NCI-H2081 (cell line): Measurements from ENCODE around the gene CTSV.
A peak's percentile ranks its signal among the peaks of the same experiment; 100 is the strongest.
"Not testable (repeated sequence)": the region's sequence is repeated elsewhere in the genome, so short reads cannot be mapped to it uniquely, and the experiment has no call there.

Experiments
- DNase-seq, 2 experiments: peaks; one replicate each; lab custom pipeline; 2025; lab: John Stamatoyannopoulos, UW

Gene CTSV

GRCh38 chr9:97038611-97039513 is at the start of gene CTSV:
Gene CTSV, minus strand, starts transcription at chr9:97039142. Its CDS starts 1,099 bp downstream, at chr9:97038043.
- DNase-seq = peak; percentile 89 to 92

GRCh38 chr9:97087668-97088215 is 48.8 kb upstream of the CTSV start:
- DNase-seq = not testable (repeated sequence)

DNA sequence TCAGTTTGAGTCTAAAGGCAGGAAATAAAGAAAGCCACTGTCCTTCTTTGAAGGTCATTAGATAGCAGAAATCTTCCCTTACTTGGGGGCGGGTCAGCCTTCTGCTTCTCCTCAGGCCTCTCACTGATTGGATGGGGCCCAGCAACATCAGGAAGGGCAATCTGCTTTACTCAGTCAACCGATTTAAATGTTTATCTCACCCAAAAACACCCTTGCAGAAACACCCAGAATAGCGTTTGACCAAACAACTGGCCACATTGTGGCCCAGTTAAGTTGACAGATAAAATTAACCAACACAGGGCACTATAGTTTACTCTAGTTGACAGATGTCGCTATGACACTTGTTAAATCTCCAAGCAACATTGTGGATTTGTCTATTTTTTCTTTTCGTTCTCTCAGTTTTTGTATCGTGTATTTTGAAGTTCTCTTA is 45.6 kb upstream of the CTSV start:
- DNase-seq = not testable (repeated sequence)

GRCh38 chr9:97078362-97078761 is 39.4 kb upstream of the CTSV start:
- DNase-seq = no peak

GRCh38 chr9:97077452-97078295 is 38.7 kb upstream of the CTSV start:
- DNase-seq = no peak

DNA sequence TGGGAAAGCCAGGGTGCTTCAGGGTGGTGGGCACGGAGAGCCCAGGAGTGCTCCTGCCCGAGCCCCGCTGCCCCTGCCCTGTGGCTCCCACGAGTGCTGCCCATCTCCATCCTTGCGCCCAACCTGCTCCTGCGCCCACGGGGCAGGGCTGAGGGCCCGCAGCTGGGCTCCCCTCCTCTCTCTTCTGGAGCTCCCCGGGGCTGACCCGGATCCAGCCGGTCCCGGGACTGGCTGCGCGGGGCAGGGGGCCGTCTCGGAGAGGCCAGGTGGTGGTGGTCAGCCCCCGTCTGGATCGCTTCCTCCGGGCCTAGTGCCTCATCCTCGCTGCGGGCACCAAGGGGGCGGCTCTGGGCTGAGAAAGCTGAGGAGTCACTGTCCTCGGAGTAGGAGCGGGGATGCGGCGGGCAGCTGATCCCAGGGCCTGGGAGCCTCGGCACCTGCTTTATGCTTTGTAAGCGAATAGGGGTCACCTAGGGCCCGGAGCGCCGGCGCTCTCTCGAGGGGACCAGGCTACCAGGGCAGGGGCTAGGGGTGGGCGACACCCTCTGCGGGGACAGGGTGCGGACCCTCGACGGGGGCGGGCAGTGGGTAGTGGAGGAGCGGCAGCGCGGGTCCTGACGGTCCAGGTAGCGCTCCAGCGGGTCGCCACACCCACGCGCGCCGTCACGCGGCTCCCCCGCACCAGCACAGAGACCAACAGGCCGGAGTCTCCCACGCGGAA is 37.9 kb upstream of the CTSV start:
- not testable (repeated sequence) for DNase-seq

DNA sequence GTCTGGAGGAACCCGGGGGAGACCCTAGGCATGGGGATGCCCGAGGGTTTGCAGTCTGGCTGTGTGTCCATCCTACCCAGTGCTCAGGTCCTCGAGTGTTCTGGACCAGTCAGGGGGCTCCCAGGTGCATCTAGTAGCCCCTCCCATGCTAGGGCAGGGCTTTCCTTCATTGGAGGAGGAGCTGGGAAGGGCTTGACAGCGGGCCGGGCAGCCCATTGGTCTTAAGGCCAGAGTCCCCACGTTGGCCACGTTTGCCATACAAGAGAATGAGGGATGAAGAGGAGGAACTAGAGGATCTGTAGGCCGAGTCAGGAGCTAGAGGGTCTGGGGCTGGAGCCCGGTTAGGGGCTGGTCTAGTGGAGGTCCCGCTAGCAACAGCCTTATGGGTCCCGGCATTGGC is 37.3 kb upstream of the CTSV start:
- DNase-seq = no peak

- no peak for DNase-seq
Observed at GRCh38 chr9:97075289-97075985, 36.5 kb upstream of the CTSV start.

- DNase-seq = no peak
Observed at GRCh38 chr9:97073506-97073905, 34.6 kb upstream of the CTSV start.

DNA sequence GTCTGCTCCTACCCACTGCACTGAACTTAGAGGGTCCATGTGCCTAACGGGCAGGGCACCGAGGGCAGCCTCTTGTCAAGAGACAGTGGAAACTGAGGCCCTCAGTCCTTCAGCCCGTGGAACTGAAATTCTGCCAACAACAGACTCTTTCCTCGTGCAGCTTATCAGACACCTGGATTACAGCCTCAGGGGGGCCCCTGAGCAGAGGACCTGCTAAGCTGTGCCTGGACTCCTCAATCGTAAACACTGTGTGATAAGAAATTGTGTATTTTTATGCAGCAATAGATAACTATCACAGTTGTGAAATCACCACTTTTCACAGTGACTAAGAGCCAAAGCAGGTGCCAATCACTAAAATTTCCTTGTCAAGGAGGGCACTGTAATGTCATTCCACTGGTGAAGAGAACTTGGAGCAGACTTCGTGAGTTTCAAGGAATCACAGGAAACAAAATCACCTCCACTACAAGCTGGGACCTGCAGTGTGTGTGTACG is 33.4 kb upstream of the CTSV start:
- no peak for DNase-seq

GRCh38 chr9:97070325-97070724 is 31.4 kb upstream of the CTSV start:
- DNase-seq = not testable (repeated sequence)

DNA sequence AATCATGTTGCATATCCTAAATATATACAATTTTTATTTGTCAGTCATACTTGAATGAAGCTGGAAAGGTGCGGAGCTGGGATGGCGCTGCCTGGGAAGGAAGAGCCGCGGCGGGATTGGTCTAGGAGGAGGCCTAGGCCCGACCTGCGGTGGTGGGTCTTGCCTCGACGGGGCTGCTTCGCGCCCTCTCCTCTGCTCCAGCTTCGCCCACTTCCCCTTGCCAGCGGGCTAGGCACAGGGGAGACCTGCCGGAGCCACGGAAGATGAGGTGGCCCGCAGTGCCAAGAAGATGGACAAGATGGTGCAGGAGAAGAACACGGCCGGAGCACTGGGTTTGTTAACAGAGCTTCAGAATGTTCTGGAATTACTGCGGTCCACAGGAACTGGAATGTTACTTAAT is 28.5 kb upstream of the CTSV start:
- no peak for DNase-seq

- no peak for DNase-seq
Observed at GRCh38 chr9:97064176-97064575, 25.2 kb upstream of the CTSV start.

DNA sequence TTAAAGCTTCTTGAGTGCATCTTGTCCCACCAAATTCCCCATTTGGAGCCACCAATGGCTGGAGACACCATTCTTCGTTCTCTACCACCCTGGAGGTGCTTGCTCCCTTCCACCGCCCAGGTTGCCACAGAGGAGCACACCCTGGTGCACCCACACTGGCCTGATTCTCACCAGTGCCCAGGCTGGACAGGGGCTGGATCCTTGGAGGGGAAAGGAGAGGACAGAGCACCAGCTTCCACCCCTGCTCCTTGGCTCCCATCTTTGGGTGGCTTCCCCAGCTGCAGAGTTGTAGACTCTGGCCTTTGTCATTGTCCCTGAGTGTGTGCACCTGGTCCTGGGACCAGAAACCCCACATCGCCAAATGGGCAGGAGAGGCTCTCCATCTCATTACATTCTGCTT is 21.9 kb upstream of the CTSV start:
- DNase-seq = no peak

DNA sequence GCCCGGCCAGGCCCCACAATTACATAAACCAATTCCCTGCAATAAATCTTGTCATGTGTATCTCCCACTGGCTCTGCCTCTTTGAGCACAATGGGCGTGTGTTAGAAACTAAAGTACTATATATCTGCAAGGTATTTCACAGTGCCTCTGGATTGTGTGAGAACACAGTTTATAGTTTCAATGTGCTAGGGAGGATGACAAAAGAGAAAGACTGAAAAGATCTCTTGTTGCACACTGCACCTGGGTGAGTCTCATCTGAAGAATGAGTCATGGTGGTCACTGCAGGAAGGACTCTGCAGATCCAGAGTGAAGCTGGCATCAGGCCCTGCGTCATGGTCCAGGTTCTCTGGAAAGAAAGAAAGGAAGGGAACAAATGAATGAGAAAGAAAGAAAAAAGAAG is 20.7 kb upstream of the CTSV start:
- DNase-seq = no peak

GRCh38 chr9:97057651-97058050 is 18.7 kb upstream of the CTSV start:
- DNase-seq = no peak

DNA sequence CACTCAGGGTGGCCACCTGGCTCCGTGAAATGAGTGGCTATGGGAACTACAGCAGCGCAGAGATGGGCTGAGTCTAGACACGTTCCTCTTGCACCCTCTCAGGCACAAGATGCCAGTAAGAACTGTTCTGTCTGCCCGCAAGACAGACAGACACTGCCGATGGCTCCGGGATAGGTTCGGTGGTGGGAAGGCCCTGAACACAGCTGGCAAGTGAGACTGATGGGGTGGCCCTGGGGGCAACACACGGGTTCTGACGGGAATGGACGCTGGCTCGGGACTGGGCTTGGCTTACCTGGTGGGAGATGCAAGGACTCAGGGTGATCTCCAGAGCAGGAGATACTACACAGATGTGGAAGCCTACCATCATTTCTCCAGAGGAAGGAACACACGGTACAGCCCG is 16.9 kb upstream of the CTSV start:
- DNase-seq = not testable (repeated sequence)

GRCh38 chr9:97053717-97054116 is 14.8 kb upstream of the CTSV start:
- DNase-seq = no peak

GRCh38 chr9:97052735-97053134 is 13.8 kb upstream of the CTSV start:
- no peak for DNase-seq

DNA sequence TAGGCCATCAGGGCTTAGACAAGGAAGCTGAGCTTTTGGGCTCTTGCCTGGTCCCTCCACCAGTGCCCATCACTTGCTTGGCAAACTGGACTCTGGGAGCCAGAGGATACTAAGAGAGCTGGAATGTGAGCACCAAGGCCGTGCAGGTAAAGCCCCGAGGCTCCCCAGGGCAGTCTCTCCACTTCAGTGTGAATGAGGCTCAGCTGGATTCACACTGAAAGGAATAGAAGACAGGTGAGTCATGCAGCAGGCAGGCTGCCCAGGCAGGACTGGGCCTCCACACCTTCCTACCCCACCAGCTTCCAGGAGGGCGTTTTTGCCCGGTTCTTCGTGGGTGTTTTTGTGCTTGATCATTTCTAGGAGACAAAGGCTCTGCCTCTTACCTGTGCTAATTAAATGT is 7.3 kb upstream of the CTSV start:
- DNase-seq = peak; percentile 18 to 59

- DNase-seq = no peak
Observed at GRCh38 chr9:97045300-97045699, 6.4 kb upstream of the CTSV start.
